C4-2B (cell line): ENCODE measurements around the gene TSHR.

Experiments used
- ZFX ChIP-seq: fragments of 450-650 bp; IDR thresholded peaks from 2 replicates; pipeline ENCODE4 v1.6.1; 2017
- TF ChIP-seq, protein P1 (sequence below): fragments of 450-650 bp; conservative IDR thresholded peaks from 2 replicates; pipeline ENCODE4 v1.5.1; 2017; ENCODE audit warnings: mild to moderate bottlenecking

DNA sequence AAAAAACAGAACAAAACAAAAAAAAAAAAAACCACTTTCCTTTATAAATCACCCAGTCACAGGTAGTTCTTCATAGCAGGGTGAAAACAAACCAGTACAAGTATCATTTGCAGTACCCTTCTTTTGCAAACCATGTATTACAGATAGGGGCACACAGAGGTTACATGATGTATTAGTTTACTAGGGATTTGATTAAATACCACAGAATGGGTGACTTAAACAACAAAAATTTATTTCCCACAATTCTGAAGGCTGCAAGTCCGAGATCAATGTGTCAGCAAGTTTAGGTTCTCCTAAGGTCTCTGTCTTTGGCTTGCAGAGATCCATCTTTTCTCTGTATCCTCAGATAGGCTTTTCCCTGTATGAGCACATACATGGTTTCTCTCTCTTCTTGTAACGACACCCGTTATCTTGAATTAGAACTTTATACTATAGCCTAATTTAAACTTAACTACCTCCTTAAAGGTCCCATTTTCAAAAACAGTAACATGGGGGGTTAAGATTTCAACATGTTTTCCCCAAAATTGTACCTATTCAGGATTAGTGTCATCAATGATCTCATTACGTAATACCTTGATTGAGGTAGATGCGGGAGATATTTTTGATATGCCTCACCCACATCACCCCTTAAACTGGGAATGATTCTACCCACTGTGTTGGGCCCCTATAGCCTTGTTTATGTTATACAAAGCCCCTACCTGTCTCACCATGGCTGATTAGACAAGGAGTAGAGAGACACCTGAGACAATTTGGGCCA lies 10.4 kb upstream of the TSHR start:
- TF ChIP-seq, protein P1, sequence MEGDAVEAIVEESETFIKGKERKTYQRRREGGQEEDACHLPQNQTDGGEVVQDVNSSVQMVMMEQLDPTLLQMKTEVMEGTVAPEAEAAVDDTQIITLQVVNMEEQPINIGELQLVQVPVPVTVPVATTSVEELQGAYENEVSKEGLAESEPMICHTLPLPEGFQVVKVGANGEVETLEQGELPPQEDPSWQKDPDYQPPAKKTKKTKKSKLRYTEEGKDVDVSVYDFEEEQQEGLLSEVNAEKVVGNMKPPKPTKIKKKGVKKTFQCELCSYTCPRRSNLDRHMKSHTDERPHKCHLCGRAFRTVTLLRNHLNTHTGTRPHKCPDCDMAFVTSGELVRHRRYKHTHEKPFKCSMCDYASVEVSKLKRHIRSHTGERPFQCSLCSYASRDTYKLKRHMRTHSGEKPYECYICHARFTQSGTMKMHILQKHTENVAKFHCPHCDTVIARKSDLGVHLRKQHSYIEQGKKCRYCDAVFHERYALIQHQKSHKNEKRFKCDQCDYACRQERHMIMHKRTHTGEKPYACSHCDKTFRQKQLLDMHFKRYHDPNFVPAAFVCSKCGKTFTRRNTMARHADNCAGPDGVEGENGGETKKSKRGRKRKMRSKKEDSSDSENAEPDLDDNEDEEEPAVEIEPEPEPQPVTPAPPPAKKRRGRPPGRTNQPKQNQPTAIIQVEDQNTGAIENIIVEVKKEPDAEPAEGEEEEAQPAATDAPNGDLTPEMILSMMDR: no peak
- TF ChIP-seq ZFX: no peak
